ENCODE measurements around the gene FGD5.

FGD5 gene

DNA sequence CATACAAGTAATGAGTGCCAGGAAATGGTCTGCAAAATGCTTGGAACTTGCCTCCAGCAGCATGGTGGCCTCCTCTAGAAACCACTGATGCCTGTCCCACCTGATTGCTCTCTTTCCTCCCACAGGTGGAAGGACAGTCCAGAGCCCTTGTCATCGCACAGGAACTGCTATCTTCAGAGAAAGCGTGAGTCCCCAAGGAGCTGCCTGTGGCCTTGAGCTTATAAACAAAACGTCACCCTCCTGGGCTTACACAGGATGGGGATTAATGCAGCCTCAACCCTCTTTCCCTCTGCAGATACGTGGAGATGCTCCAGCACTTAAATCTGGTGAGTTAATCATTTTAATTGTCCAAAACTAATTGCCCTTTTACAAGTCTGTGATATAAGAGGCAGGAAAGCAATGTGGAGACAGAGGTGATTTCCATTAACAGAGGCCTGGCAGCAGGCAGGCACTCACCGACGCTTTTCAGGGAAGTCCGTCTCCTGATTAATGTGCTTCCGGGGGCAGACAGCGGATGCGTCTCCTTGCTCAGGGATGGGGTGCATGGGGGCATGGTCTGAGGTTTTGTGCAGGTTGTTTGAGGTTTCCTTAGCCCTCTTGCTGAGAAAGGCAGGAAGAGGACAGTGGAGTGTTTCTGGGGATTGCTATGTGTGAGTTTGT, 61.8 kb downstream of the FGD5 start:
- Histone ChIP-seq H3K27ac (ENCODE audit: low read depth, low read length) (no peak overlapping the region), H3K27me3 (ENCODE audit: control insufficient read depth, low read length) (0 out of 2 replicates have a peak, but pooled peaks cover 6% of the 10 kb centered on the region), H3K9me3 (ENCODE audit: control insufficient read depth, insufficient read depth, low read length) (no peaks in the 10 kb centered on the region), H3K4me3 (ENCODE audit: low read length) (peak overlapping the region; percentile 4; the same call in 1 of the 2 replicates), H4K20me1 (ENCODE audit: control insufficient read depth, insufficient read depth, low read depth, low read length) (no peaks in the 10 kb centered on the region), H3F3A (ENCODE audit: control insufficient read depth, insufficient read depth) (no peaks in the 10 kb centered on the region), H3K36me3 (ENCODE audit: control insufficient read depth, low read length) (no peaks in the 10 kb centered on the region), H3K4me2 (ENCODE audit: low read length) (peak overlapping the region; percentile 32), H3K9me2 (replicated peaks; ENCODE audit: control insufficient read depth, low read length) (no peaks in the 10 kb centered on the region), H3K4me1 (ENCODE audit: control insufficient read depth, low read length) (peaks cover 17% of the 10 kb centered on the region), H3K79me2 (ENCODE audit: control insufficient read depth, low read length) (no peaks in the 10 kb centered on the region)
- TF ChIP-seq, protein P1, sequence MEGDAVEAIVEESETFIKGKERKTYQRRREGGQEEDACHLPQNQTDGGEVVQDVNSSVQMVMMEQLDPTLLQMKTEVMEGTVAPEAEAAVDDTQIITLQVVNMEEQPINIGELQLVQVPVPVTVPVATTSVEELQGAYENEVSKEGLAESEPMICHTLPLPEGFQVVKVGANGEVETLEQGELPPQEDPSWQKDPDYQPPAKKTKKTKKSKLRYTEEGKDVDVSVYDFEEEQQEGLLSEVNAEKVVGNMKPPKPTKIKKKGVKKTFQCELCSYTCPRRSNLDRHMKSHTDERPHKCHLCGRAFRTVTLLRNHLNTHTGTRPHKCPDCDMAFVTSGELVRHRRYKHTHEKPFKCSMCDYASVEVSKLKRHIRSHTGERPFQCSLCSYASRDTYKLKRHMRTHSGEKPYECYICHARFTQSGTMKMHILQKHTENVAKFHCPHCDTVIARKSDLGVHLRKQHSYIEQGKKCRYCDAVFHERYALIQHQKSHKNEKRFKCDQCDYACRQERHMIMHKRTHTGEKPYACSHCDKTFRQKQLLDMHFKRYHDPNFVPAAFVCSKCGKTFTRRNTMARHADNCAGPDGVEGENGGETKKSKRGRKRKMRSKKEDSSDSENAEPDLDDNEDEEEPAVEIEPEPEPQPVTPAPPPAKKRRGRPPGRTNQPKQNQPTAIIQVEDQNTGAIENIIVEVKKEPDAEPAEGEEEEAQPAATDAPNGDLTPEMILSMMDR (IDR thresholded peaks at IDR 0.05; ENCODE audit: low read depth, low read length, poor library complexity, severe bottlenecking) = no peak
- TF ChIP-seq EZH2phosphoT487 (IDR thresholded peaks at IDR 0.05; ENCODE audit: borderline replicate concordance, low read length) = no peak

DNA sequence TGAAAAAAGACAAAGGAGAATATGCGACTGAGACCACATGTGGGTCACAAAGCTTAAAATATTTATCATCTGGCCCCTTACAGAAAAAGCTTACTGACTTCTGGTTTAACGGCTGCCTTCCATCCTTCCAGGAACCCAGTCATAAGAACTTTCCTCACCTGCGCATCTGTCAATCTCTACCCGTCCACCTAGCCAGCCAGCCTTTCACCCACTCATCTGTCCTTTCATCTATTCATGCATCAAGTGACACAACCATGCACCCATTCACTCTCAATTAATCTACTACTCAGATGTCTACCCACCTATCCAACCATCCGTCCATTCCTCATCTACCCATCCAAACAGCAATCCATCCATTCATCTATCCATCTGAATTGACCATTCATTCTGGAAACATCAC, 64.5 kb downstream of the FGD5 start:
- Histone ChIP-seq H3K4me1 (ENCODE audit: control insufficient read depth, low read length) (peaks cover 17% of the 10 kb centered on the region), H3K9me3 (ENCODE audit: control insufficient read depth, insufficient read depth, low read length) (no peaks in the 10 kb centered on the region), H3K4me3 (ENCODE audit: low read length) (no peak overlapping the region), H3K36me3 (ENCODE audit: control insufficient read depth, low read length) (no peaks in the 10 kb centered on the region), H3K4me2 (ENCODE audit: low read length) (no peak overlapping the region), H4K20me1 (ENCODE audit: control insufficient read depth, insufficient read depth, low read depth, low read length) (no peaks in the 10 kb centered on the region), H3K27me3 (ENCODE audit: control insufficient read depth, low read length) (peaks cover 10% of the 10 kb centered on the region; the same call in 1 of the 2 replicates), H3F3A (ENCODE audit: control insufficient read depth, insufficient read depth) (no peaks in the 10 kb centered on the region), H3K79me2 (ENCODE audit: control insufficient read depth, low read length) (no peaks in the 10 kb centered on the region), H3K27ac (ENCODE audit: low read depth, low read length) (no peak overlapping the region), H3K9me2 (replicated peaks; ENCODE audit: control insufficient read depth, low read length) (no peaks in the 10 kb centered on the region)
- no peak for TF ChIP-seq EZH2phosphoT487 (IDR thresholded peaks at IDR 0.05; ENCODE audit: borderline replicate concordance, low read length)
- TF ChIP-seq, protein P1 (IDR thresholded peaks at IDR 0.05; ENCODE audit: low read depth, low read length, poor library complexity, severe bottlenecking) = no peak

DNA sequence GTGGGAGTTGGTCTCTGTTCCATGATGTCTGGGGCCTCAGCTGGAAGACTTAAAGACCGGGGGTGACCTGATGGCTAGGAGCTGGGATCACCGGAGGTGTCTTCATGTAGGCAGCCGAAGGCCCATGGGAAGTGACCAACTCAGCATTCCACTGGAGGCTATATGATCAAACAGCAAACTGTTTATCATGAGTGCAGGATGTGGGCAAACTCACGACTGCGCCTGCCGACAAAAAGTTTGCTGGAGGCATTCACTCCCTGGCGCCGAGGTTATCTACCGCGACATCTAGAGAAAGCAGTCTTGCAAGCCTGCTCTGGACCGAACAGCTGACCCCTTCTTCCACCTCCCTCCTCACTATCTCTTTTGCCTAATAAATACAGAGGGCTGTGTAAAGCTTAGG, 65.9 kb downstream of the FGD5 start:
- H3K4me1 ChIP-seq (ENCODE audit: control insufficient read depth, low read length) = peaks cover 17% of the 10 kb centered on the region
- no peak overlapping the region for H3K4me3 ChIP-seq (ENCODE audit: low read length)
- no peak for TF ChIP-seq EZH2phosphoT487 (IDR thresholded peaks at IDR 0.05; ENCODE audit: borderline replicate concordance, low read length)
- TF ChIP-seq, protein P1 (IDR thresholded peaks at IDR 0.05; ENCODE audit: low read depth, low read length, poor library complexity, severe bottlenecking) = no peak
- H3K27me3 ChIP-seq (ENCODE audit: control insufficient read depth, low read length) = peaks cover 17% of the 10 kb centered on the region; the same call in 1 of the 2 replicates
- H3K79me2 ChIP-seq (ENCODE audit: control insufficient read depth, low read length) = no peaks in the 10 kb centered on the region
- H3K27ac ChIP-seq (ENCODE audit: low read depth, low read length) = no peak overlapping the region
- no peaks in the 10 kb centered on the region for H3K36me3 ChIP-seq (ENCODE audit: control insufficient read depth, low read length)
- H3F3A ChIP-seq (ENCODE audit: control insufficient read depth, insufficient read depth) = no peaks in the 10 kb centered on the region
- no peaks in the 10 kb centered on the region for H3K9me2 ChIP-seq (replicated peaks; ENCODE audit: control insufficient read depth, low read length)
- no peak overlapping the region for H3K4me2 ChIP-seq (ENCODE audit: low read length)
- H4K20me1 ChIP-seq (ENCODE audit: control insufficient read depth, insufficient read depth, low read depth, low read length) = no peaks in the 10 kb centered on the region
- H3K9me3 ChIP-seq (ENCODE audit: control insufficient read depth, insufficient read depth, low read length) = no peaks in the 10 kb centered on the region
